NCI-H2081 treated with DMSO at 0.1 percent for 48 hours (cell line): Measurements from ENCODE around the gene CDS2.

Experiments
- DNase-seq: peaks from one replicate; lab custom pipeline; 2025; lab: John Stamatoyannopoulos, UW

CDS2 gene

GRCh38 chr20:5119435-5120184, 7.2 kb upstream of the CDS2 start, which contains the start of gene PCNA:
Gene PCNA, minus strand, starts transcription at chr20:5119958. Its CDS starts 160 bp downstream, at chr20:5119798.
- peak; percentile 87 for DNase-seq

- DNase-seq: no peak
These were observed 6.7 kb upstream of the CDS2 start for GRCh38 chr20:5120185-5120476.

GRCh38 chr20:5122873-5123260, 3.9 kb upstream of the CDS2 start:
- no peak for DNase-seq

GRCh38 chr20:5127204-5127858, 523 bp downstream of the CDS2 start:
- DNase-seq: peak; percentile 37

GRCh38 chr20:5127859-5128424, 1.1 kb downstream of the CDS2 start:
- no peak for DNase-seq

DNA sequence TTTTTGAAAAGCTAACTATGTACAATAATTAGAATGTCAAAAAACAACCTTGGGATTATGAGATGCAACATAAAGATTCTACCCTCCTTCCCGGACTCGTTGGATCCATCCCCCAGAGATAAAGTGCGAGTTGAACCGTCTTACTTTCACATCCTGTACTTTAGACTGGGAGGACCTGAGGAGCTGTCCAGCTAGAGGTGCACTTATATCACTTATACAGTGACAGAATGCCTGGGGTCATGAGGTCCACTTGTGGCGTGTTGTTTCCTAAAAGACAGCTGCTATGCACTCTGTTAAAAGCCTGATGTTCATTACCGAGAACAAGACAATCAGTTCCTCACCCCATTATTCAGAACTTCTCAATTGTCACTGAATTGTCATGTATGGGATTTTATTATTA, 2.1 kb downstream of the CDS2 start:
- DNase-seq: no peak

GRCh38 chr20:5131502-5131901, 4.7 kb downstream of the CDS2 start:
- DNase-seq: no peak

DNA sequence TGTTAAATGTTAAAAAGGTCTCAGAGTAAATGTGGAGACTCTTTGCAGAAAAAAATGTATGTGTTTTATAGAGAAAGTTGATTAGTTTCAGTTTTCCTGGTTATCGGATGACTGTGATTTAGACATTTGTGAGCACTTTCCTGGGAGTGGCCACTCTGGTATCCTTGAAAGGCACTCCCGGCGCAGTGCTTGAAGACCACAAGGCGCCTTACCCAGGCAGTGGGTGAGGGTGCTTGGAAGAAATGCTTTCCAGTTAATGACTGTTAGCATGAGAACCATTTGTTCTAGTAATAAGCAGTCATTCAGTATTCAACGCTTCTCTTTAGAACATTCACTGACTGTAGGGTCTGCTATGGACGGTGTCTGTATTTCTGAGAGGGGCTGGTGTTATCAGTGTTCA, 7.2 kb downstream of the CDS2 start:
- DNase-seq: no peak

DNA sequence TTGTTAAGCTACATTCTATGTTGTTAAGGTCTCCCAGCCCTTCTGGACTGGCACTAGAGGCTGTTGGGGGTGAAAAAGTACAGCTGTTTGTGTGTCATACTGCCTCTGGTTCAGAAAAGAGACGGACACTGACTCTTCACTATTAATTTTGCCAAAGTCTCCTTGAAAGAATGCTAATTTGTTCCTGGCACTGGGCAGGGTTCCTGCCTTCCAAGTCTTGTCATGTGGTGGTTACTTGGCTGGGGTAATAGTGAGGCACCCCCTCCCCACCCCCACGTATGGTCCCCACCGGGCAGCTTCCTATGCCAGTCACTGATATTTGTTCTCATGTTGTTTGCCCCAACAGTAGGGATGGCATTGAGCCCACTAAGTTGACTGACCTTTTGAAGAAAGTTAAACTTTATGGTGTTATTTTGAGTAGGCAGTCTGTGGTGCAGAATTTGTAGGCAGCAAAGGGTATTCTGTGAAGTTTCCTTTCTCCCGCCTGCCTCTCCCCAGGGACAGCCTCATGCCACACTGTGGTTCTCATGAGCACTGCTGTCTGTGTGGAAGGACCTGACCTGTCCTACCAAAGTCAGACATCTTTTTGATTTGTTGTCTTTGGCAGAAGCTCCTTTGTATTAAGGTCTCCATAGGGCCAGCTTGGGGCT, 8.7 kb downstream of the CDS2 start:
- no peak for DNase-seq

GRCh38 chr20:5136096-5136495, 9.3 kb downstream of the CDS2 start:
- no peak for DNase-seq

- no peak for DNase-seq
These were observed 13.4 kb downstream of the CDS2 start for GRCh38 chr20:5140195-5140594.

GRCh38 chr20:5141615-5142014, 14.8 kb downstream of the CDS2 start:
- no peak for DNase-seq

DNA sequence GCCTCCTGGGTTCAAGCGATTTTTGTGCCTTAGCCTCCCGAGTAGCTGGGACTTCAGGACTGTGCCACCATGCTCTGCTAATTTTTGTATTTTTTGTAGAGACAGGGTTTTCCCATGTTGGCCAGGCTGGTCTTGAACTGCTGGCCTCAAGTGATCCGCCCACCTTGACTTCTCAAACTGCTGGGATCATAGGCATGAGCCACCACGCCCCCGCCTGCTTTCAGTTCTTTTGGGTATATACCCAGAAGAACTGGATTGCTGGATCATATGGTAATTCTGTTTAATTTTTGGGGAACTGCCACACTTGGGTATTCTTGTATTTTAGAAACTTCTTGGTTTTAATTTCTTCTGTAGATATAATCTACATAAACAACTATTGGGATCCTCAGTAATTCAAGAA, 17.0 kb downstream of the CDS2 start:
- DNase-seq: no peak

GRCh38 chr20:5145365-5146098, 18.7 kb downstream of the CDS2 start:
- no peak for DNase-seq

GRCh38 chr20:5146099-5146668, 19.4 kb downstream of the CDS2 start:
- no peak for DNase-seq

GRCh38 chr20:5146871-5147592, 20.2 kb downstream of the CDS2 start:
- no peak for DNase-seq

DNA sequence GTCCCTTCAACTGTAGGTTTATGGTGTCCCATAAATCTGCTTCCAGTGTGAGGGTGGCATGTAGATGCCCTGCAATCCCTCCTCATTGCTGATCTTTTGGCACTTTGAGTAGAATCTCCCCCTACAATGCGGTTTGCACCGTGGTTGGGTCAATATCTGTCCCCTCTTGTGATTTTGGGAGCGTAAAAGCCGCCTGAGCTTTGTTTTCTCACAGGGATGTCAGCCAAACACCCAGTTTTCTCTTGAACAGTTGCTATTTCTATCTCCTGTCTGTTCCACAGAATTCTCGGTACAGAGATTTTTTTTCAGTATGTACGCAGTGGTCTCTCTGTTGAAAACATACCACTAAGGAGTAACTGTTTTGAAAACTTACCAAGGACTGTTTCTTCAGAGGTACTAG, 21.8 kb downstream of the CDS2 start:
- DNase-seq: no peak

GRCh38 chr20:5149892-5150225, 23.1 kb downstream of the CDS2 start:
- DNase-seq: no peak

DNA sequence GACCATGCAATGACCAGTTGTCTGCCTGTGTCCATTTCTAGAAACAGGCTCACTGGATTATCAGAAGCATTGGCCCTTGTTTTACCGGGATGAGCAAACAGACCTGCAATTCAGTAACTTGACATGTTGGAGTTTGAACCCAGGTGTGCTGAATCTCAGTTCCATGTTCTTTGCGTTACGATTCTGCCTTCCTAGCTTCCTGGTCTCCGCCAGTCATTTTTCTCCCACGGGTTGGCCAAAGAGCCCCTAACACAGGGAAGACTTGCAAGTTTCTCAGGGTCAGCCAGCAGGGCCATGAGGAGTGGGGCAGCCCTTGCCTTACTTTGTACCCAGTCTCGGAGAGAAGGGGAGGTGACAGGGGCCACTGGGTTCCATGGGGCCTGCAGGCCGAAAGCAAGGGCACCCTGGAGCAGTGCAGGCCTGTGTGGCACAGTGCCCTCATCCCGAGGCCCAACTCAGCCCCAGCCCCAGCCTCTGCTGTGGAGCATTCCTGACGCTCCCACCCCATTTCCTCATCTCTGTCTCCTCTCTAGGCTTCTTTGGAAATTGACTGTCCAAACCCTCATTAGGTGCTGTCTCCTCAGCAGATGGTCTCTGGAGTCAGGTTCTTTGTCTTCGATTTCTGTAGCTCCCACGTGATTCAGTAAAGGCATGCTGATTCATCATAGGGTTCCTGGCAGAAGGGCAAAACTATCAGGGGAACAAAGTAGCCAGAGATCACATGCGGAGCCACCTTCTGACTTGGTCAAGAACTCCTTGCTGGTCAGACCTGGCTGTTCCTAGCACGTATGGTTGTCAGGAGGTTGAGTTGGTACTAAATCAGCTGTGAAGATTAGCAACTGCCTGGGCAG, 23.6 kb downstream of the CDS2 start:
- DNase-seq: no peak

DNA sequence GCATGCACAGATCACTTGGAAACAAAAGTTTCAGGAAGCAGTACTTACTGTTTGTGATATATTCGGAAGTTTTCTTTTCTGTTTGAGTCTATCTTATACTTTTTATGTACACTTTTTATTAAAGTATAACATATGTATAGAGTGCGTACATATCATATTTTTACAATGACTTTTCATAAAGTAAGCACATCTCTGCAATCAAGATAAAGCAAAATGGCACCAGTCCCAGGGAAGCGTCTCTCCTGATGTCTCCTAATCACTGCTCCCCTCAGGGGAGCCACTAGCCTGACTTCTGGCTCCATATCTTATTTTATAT, 26.3 kb downstream of the CDS2 start:
- no peak for DNase-seq
